Astrocyte (in vitro differentiated cells and primary cell): Measurements from ENCODE around the gene CRX. TPM values are rescaled to one million over a fixed set of nuclear protein-coding genes. Genes with fewer than 3 reads are reported as not detected.

Experiments used
- DNase-seq: peaks from one replicate; pipeline ENCODE4 v3.0.0-alpha.2; 2010; ENCODE audit warnings: low read depth
- FAIRE-seq: peaks from 2 replicates; lab custom pipeline; 2011; peaks lifted over from hg19 to GRCh38; lab: Jason Lieb, UNC
- H2AFZ ChIP-seq: 2 replicates; pipeline ENCODE4 v1.6.0; 2012; ENCODE audit warnings: low read depth, low read length, inconsistent platforms
- H3K27ac ChIP-seq: 2 replicates; pipeline ENCODE4 v1.5.1; 2011; ENCODE audit warnings: low read depth, low read length, inconsistent platforms
- H3K27me3 ChIP-seq: 2 replicates; pipeline ENCODE4 v1.6.0; 2011; ENCODE audit warnings: low read length, inconsistent platforms; ENCODE audit not compliant: insufficient read depth
- H3K36me3 ChIP-seq: 2 replicates; pipeline ENCODE4 v1.5.1; 2011; ENCODE audit warnings: low read length, inconsistent platforms; ENCODE audit not compliant: insufficient read depth
- H3K4me1 ChIP-seq: 2 replicates; pipeline ENCODE4 v1.5.1; 2011; ENCODE audit warnings: low read length, inconsistent platforms; ENCODE audit not compliant: insufficient read depth
- H3K4me2 ChIP-seq: 2 replicates; pipeline ENCODE4 v1.6.0; 2012; ENCODE audit warnings: low read length, inconsistent platforms
- H3K4me3 ChIP-seq: 2 replicates; pipeline ENCODE4 v1.5.1; 2011; ENCODE audit warnings: low read depth, mild to moderate bottlenecking, low read length, inconsistent platforms; ENCODE audit not compliant: insufficient read depth
- H3K79me2 ChIP-seq: 2 replicates; pipeline ENCODE4 v1.6.0; 2012; ENCODE audit warnings: mild to moderate bottlenecking, low read length, inconsistent platforms; ENCODE audit not compliant: insufficient read depth
- H3K9ac ChIP-seq: 2 replicates; pipeline ENCODE4 v1.6.0; 2012; ENCODE audit warnings: mild to moderate bottlenecking, low read length, inconsistent platforms
- H3K9me3 ChIP-seq: 2 replicates; pipeline ENCODE4 v1.5.1; 2012; ENCODE audit warnings: low read depth, mild to moderate bottlenecking, low read length, inconsistent platforms; ENCODE audit not compliant: insufficient read depth
- H4K20me1 ChIP-seq: 2 replicates; pipeline ENCODE4 v1.6.0; 2012; ENCODE audit warnings: low read length, inconsistent platforms; ENCODE audit not compliant: insufficient read depth
- H3K27ac Mint-ChIP-seq: one replicate; pipeline ENCODE4 v1.8.0; 2021; ENCODE audit warnings: mild to moderate bottlenecking, mixed read lengths; ENCODE audit not compliant: unreplicated experiment
- H3K27me3 Mint-ChIP-seq: one replicate; pipeline ENCODE4 v1.8.0; 2021; ENCODE audit warnings: low read depth, mixed read lengths; ENCODE audit not compliant: unreplicated experiment
- H3K36me3 Mint-ChIP-seq: one replicate; pipeline ENCODE4 v1.8.0; 2021; ENCODE audit warnings: low read depth, mixed read lengths; ENCODE audit not compliant: unreplicated experiment
- H3K4me1 Mint-ChIP-seq: one replicate; pipeline ENCODE4 v1.8.0; 2021; ENCODE audit warnings: low read depth, mixed read lengths; ENCODE audit not compliant: unreplicated experiment
- H3K4me3 Mint-ChIP-seq: one replicate; pipeline ENCODE4 v1.8.0; 2021; ENCODE audit warnings: mild to moderate bottlenecking, moderate library complexity, mixed read lengths; ENCODE audit not compliant: unreplicated experiment
- H3K9me3 Mint-ChIP-seq: one replicate; pipeline ENCODE4 v1.8.0; 2021; ENCODE audit warnings: mild to moderate bottlenecking, mixed read lengths; ENCODE audit not compliant: unreplicated experiment
- EZH2 ChIP-seq: IDR thresholded peaks from 2 replicates; pipeline ENCODE4 v1.6.1; 2012; ENCODE audit warnings: mild to moderate bottlenecking, low read length, inconsistent platforms; ENCODE audit not compliant: insufficient read depth
- total RNA-seq: library from RNA; stranded (reverse); gene quantifications from 2 replicates; pipeline ENCODE4 v1.2.1, GENCODE V29; 2021
- TF ChIP-seq, protein P1 (sequence below): IDR thresholded peaks from 2 replicates; pipeline ENCODE4 v1.5.1; 2011; ENCODE audit warnings: low read depth, mild to moderate bottlenecking, inconsistent platforms, low read length, moderate library complexity; ENCODE audit not compliant: insufficient read depth

The CRX gene
- total RNA-seq, 1 donor from 2014 or later, result not detected

DNA sequence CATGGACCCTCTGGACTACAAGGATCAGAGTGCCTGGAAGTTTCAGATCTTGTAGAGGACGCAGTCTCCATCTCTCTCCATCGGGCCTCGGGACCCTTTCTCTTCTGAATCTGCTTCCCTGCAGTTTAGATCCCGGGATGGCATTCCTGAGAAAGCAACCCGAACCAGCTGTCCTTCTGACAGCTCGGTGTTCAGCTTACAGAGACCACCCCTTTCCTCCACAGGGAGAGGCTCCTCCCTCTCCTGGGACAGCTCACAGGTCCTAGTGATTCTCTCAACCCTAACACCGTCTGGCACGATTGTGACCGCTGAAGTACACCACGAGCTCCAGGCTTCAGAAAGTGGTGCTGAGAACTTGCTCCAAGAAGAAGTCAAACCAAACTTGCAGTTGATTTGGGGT, 18.2 kb downstream of the CRX start:
- H3K9me3 ChIP-seq, result no peaks in the 10 kb centered on the region
- H3K9ac ChIP-seq, result no peak overlapping the region
- no peak overlapping the region for H3K4me3 ChIP-seq
- H3K4me3 Mint-ChIP-seq, result no peak overlapping the region
- no peak overlapping the region for H3K4me2 ChIP-seq
- no peak overlapping the region for H2AFZ ChIP-seq
- H3K4me1 Mint-ChIP-seq, result no peaks in the 10 kb centered on the region
- peaks cover 17% of the 10 kb centered on the region for H3K27me3 Mint-ChIP-seq
- DNase-seq (no peak), FAIRE-seq (no peak)
- no peaks in the 10 kb centered on the region for H3K4me1 ChIP-seq
- TF ChIP-seq, protein P1, sequence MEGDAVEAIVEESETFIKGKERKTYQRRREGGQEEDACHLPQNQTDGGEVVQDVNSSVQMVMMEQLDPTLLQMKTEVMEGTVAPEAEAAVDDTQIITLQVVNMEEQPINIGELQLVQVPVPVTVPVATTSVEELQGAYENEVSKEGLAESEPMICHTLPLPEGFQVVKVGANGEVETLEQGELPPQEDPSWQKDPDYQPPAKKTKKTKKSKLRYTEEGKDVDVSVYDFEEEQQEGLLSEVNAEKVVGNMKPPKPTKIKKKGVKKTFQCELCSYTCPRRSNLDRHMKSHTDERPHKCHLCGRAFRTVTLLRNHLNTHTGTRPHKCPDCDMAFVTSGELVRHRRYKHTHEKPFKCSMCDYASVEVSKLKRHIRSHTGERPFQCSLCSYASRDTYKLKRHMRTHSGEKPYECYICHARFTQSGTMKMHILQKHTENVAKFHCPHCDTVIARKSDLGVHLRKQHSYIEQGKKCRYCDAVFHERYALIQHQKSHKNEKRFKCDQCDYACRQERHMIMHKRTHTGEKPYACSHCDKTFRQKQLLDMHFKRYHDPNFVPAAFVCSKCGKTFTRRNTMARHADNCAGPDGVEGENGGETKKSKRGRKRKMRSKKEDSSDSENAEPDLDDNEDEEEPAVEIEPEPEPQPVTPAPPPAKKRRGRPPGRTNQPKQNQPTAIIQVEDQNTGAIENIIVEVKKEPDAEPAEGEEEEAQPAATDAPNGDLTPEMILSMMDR, result no peak
- TF ChIP-seq EZH2, result no peak
- H3K27me3 ChIP-seq, result no peaks in the 10 kb centered on the region
- no peaks in the 10 kb centered on the region for H3K36me3 ChIP-seq
- H3K79me2 ChIP-seq, result no peaks in the 10 kb centered on the region
- H3K27ac Mint-ChIP-seq, result no peak overlapping the region
- no peaks in the 10 kb centered on the region for H3K9me3 Mint-ChIP-seq
- H3K36me3 Mint-ChIP-seq, result no peaks in the 10 kb centered on the region
- no peak overlapping the region for H3K27ac ChIP-seq
- H4K20me1 ChIP-seq, result no peaks in the 10 kb centered on the region

DNA sequence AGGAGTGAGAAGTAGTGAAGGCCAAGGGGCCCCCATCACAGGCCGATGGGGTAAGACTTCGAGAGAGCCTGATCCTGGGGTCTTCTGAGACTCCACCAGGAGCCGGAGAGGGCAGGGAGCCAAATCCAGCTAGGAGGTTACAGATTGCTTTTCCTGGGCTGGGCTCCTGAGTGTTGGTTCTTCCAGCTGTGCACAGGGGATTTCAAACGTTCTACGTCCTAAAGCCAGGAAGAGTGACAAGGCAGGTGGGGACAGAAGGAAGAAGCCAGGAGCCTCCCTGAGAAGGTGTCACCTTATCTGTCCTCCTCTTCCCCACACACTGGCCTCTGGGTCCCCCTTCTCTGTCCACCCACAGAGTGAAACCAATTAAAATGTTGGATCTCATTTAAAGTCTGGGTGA, 21.2 kb downstream of the CRX start:
- TF ChIP-seq, protein P1, result no peak
- no peak for TF ChIP-seq EZH2
- no peak for DNase-seq
- Mint-ChIP-seq H3K4me3 (no peak overlapping the region), H3K27ac (no peak overlapping the region), H3K9me3 (no peaks in the 10 kb centered on the region), H3K36me3 (no peaks in the 10 kb centered on the region), H3K27me3 (peaks cover 20% of the 10 kb centered on the region), H3K4me1 (no peaks in the 10 kb centered on the region)
- no peak for FAIRE-seq
- Histone ChIP-seq H4K20me1 (no peaks in the 10 kb centered on the region), H3K4me1 (no peaks in the 10 kb centered on the region), H2AFZ (no peak overlapping the region), H3K4me2 (no peak overlapping the region), H3K79me2 (no peaks in the 10 kb centered on the region), H3K27me3 (no peaks in the 10 kb centered on the region), H3K36me3 (no peaks in the 10 kb centered on the region), H3K4me3 (no peak overlapping the region), H3K9me3 (no peaks in the 10 kb centered on the region), H3K9ac (no peak overlapping the region), H3K27ac (no peak overlapping the region)

DNA sequence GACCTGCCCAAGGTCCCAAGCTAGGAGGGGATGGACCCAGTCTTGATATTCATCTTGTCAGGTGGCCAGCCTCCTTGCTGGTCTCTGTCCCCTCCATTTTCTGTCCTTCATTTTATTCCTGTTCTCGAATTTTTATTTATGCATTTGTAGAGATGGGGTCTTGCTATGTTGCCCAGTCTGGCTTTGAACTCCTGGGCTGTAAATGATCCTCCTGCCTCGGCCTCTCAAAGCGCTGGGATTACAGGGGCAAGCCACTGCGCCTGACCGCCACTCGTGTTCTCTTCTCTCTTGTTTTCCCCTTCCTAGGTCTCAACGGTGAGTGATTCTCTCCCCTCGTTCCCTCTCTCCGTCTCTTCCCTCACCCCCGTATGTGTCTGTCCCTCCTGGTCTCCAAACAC, 26.7 kb downstream of the CRX start:
- no peak for FAIRE-seq
- Mint-ChIP-seq H3K4me1 (no peaks in the 10 kb centered on the region), H3K36me3 (no peaks in the 10 kb centered on the region), H3K27ac (no peak overlapping the region), H3K9me3 (no peaks in the 10 kb centered on the region), H3K27me3 (peaks cover 39% of the 10 kb centered on the region), H3K4me3 (no peak overlapping the region)
- H3K36me3 ChIP-seq, result no peaks in the 10 kb centered on the region
- H3K79me2 ChIP-seq, result no peaks in the 10 kb centered on the region
- no peaks in the 10 kb centered on the region for H3K9me3 ChIP-seq
- no peak for DNase-seq
- no peak overlapping the region for H3K9ac ChIP-seq
- no peak for TF ChIP-seq EZH2
- TF ChIP-seq, protein P1, result no peak
- peaks cover 14% of the 10 kb centered on the region for H3K27me3 ChIP-seq
- H3K4me2 ChIP-seq, result no peak overlapping the region
- H4K20me1 ChIP-seq, result no peaks in the 10 kb centered on the region
- no peaks in the 10 kb centered on the region for H3K4me1 ChIP-seq
- no peak overlapping the region for H2AFZ ChIP-seq
- no peak overlapping the region for H3K27ac ChIP-seq
- H3K4me3 ChIP-seq, result no peak overlapping the region
